CD4-positive, alpha-beta T cell (primary cell): ENCODE measurements around the gene SET. TPM values are rescaled to one million over a fixed set of nuclear protein-coding genes. Genes with fewer than 3 reads are reported as not detected.
"Not testable (repeated sequence)": the region's sequence is repeated elsewhere in the genome, so short reads cannot be mapped to it uniquely, and the experiment has no call there.

Experiments
- ATAC-seq: fragments of 200-7000 bp; cut with Tn5 transposase; one replicate; pipeline ENCODE4 v1.10.0; 2022; ENCODE audit warnings: mild to moderate bottlenecking; ENCODE audit not compliant: poor library complexity
- CTCF ChIA-PET: fragments of 350-600 bp; sonication (Branson Sonifier 250); formaldehyde crosslinking; loops from one replicate; lab custom pipeline; 2021; ENCODE audit warnings: antibody characterized with exemption, inconsistent platforms; lab: Charles Lee
- POLR2A ChIA-PET: fragments of 350-600 bp; sonication (Branson Sonifier 250); formaldehyde crosslinking; loops from one replicate; lab custom pipeline; 2021; ENCODE audit warnings: antibody characterized with exemption, inconsistent platforms; lab: Charles Lee
- DNase-seq, 14 experiments: peaks; one replicate each; pipeline ENCODE4 v3.0.0-alpha.2; 2013 to 2020; ENCODE audit warnings: mixed read lengths in 2 of 14
- H3K27ac ChIP-seq, 2 donors: one replicate each; pipeline versions ENCODE4 v1.5.1 to v1.7.0; 2013; ENCODE audit warnings: low read length in 2 of 2, low read depth in 1 of 2, mild to moderate bottlenecking in 1 of 2
- H3K27me3 ChIP-seq, 2 experiments: 1 replicate in 1 of 2; 2 replicates in 1 of 2; pipeline versions ENCODE4 v1.6.1 to v1.7.0; 2013; ENCODE audit warnings: low read length in 2 of 2, control low read depth in 1 of 2, mild to moderate bottlenecking in 1 of 2, moderate library complexity in 1 of 2; ENCODE audit not compliant: insufficient read depth in 2 of 2, control insufficient read depth in 1 of 2
- H3K36me3 ChIP-seq: one replicate; pipeline ENCODE4 v1.6.1; 2013; ENCODE audit warnings: low read length, control low read depth; ENCODE audit not compliant: insufficient read depth
- H3K4me1 ChIP-seq: one replicate; pipeline ENCODE4 v1.6.1; 2013; ENCODE audit warnings: low read length, control low read depth; ENCODE audit not compliant: insufficient read depth
- H3K4me3 ChIP-seq: one replicate; pipeline ENCODE4 v1.5.1; 2013; ENCODE audit warnings: mild to moderate bottlenecking, low read length, moderate library complexity
- H3K9me3 ChIP-seq, 2 experiments: 1 replicate in 1 of 2; 2 replicates in 1 of 2; pipeline versions ENCODE4 v1.6.1 to v1.7.0; 2013; ENCODE audit warnings: low read length in 2 of 2, mild to moderate bottlenecking in 2 of 2, control low read depth in 1 of 2, moderate library complexity in 1 of 2; ENCODE audit not compliant: control insufficient read depth in 1 of 2, insufficient read depth in 1 of 2
- H3K27ac Mint-ChIP-seq: one replicate; pipeline ENCODE4 v1.8.0; 2020; ENCODE audit warnings: mixed read lengths
- H3K27me3 Mint-ChIP-seq: one replicate; pipeline ENCODE4 v1.8.0; 2021; ENCODE audit warnings: mixed read lengths
- H3K36me3 Mint-ChIP-seq: one replicate; pipeline ENCODE4 v1.8.0; 2021; ENCODE audit warnings: low read depth, mixed read lengths
- H3K4me1 Mint-ChIP-seq: one replicate; pipeline ENCODE4 v1.8.0; 2021; ENCODE audit warnings: low read depth, mixed read lengths
- H3K4me3 Mint-ChIP-seq: one replicate; pipeline ENCODE4 v1.8.0; 2020; ENCODE audit warnings: mild to moderate bottlenecking, mixed read lengths
- H3K9me3 Mint-ChIP-seq: one replicate; pipeline ENCODE4 v1.8.0; 2020; ENCODE audit warnings: mixed read lengths
- CTCF ChIP-seq: fragments of 200-600 bp; IDR thresholded peaks from one replicate; pipeline ENCODE4 v1.8.0; 2022; ENCODE audit warnings: antibody characterized with exemption, mild to moderate bottlenecking
- intact Hi-C, 2 experiments: fragments of 100-400 bp; cut with DNase I in 1 of 2; cut with micrococcal nuclease in 1 of 2; formaldehyde crosslinking; loops; one replicate each; pipeline versions ENCODE4 v1.15.1 to v1.9.0; 2023 to 2025; cut with DNase I, micrococcal nuclease
- total RNA-seq, 174 experiments: library from RNA in 2 of 174; stranded (reverse) in 2 of 174; gene quantifications; one replicate each; pipeline ENCODE4 v1.2.3 and lab custom pipeline; 2021 to 2026

Gene SET
- total RNA-seq, 2 experiments from 2014 or later: 228 to 241 TPM

GRCh38 chr9:128657344-128657704, 31.7 kb upstream of the SET start:
- ATAC-seq (no peak), DNase-seq (no peak)
- peak overlapping the region; percentile 96 for H3K4me3 Mint-ChIP-seq
- H3K9me3 Mint-ChIP-seq: no peaks in the 10 kb centered on the region
- H3K36me3 Mint-ChIP-seq: peaks cover 3% of the 10 kb centered on the region
- peaks cover 8% of the 10 kb centered on the region for H3K4me1 Mint-ChIP-seq
- ChIA-PET CTCF (interaction anchor here (1.1 kb wide), 1 partner anchor 9 kb away, joined by 3 read pairs; no protein-coding TSS in a partner anchor), POLR2A (interaction anchor here (0.6 to 1.8 kb wide), 6 partner anchors 27 to 325 kb away, joined by 3 to 15 read pairs (median 4); partner anchors contain the start of genes ENDOG, SET and ZDHHC12)
- Histone ChIP-seq H3K27ac (peak overlapping the region; percentile 94 to 96), H3K9me3 (no peaks in the 10 kb centered on the region), H3K4me1 (peaks cover 13% of the 10 kb centered on the region), H3K4me3 (peak overlapping the region; percentile 64), H3K36me3 (no peaks in the 10 kb centered on the region), H3K27me3 (no peaks in the 10 kb centered on the region)
- no peak for TF ChIP-seq CTCF
- intact Hi-C loops: loop anchor here (2.0 to 5.0 kb wide), 4 partner anchors 45 to 160 kb away; partner anchors contain the start of genes ENDOG (in 1 of the 2), PKN3 (in 1 of the 2), ZDHHC12 (in 1 of the 2) and ZER1 (in 1 of the 2)
- no peaks in the 10 kb centered on the region for H3K27me3 Mint-ChIP-seq
- H3K27ac Mint-ChIP-seq: peak overlapping the region; percentile 95

DNA sequence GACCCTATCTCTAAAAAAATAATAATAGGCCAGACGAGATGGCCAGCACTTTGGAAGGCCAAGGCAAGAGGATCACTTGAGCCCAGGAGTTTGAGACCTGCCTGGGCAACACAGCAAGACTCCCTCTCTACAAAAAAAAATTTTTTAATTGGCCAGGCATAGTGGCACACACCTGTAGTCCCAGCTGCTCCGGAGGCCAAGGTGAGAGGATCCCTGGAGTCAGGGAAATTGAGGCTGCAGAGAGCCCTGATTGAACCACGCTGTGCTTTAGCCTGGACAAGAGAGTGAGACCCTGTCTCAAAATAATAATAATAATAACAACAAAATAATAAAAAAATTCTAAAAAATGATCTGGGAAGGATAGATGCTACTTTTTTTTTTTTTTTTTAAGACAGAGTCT, 31.2 kb upstream of the SET start:
- Histone ChIP-seq H3K4me1 (peaks cover 13% of the 10 kb centered on the region), H3K36me3 (no peaks in the 10 kb centered on the region), H3K27me3 (no peaks in the 10 kb centered on the region), H3K27ac (no peak overlapping the region), H3K9me3 (no peaks in the 10 kb centered on the region), H3K4me3 (no peak overlapping the region)
- ChIA-PET POLR2A (interaction anchor here (0.6 to 1.8 kb wide), 4 partner anchors 27 to 324 kb away, joined by 3 to 15 read pairs (median 10); partner anchors contain the start of genes SET and ZDHHC12), CTCF (no interaction called here)
- H3K9me3 Mint-ChIP-seq: no peaks in the 10 kb centered on the region
- H3K36me3 Mint-ChIP-seq: peaks cover 3% of the 10 kb centered on the region
- no peak for DNase-seq
- no peaks in the 10 kb centered on the region for H3K27me3 Mint-ChIP-seq
- peak overlapping the region; percentile 95 for H3K27ac Mint-ChIP-seq
- ATAC-seq: no peak
- no peak overlapping the region for H3K4me3 Mint-ChIP-seq
- H3K4me1 Mint-ChIP-seq: peaks cover 8% of the 10 kb centered on the region
- intact Hi-C loops: loop anchor here (2.0 to 5.0 kb wide), 4 partner anchors 45 to 160 kb away; partner anchors contain the start of genes ENDOG (in 1 of the 2), PKN3 (in 1 of the 2), ZDHHC12 (in 1 of the 2) and ZER1 (in 1 of the 2)
- no peak for TF ChIP-seq CTCF

GRCh38 chr9:128666481-128666941, 22.5 kb upstream of the SET start:
- H3K4me3 ChIP-seq, H3K4me3 Mint-ChIP-seq, POLR2A ChIA-PET, DNase-seq, H3K4me1 Mint-ChIP-seq, H3K27me3 ChIP-seq, H3K4me1 ChIP-seq, H3K27ac ChIP-seq, intact Hi-C loops, H3K36me3 ChIP-seq, H3K27me3 Mint-ChIP-seq, H3K27ac Mint-ChIP-seq, CTCF ChIA-PET, H3K9me3 Mint-ChIP-seq, H3K36me3 Mint-ChIP-seq, ATAC-seq, H3K9me3 ChIP-seq: not testable (repeated sequence)
